Measurements from ENCODE around the gene MLXIP. TPM values are rescaled to one million over a fixed set of nuclear protein-coding genes. Genes with fewer than 3 reads are reported as not detected.

MLXIP gene
- total RNA-seq, 1 donor from 2014 or later, result 1.9 TPM

DNA sequence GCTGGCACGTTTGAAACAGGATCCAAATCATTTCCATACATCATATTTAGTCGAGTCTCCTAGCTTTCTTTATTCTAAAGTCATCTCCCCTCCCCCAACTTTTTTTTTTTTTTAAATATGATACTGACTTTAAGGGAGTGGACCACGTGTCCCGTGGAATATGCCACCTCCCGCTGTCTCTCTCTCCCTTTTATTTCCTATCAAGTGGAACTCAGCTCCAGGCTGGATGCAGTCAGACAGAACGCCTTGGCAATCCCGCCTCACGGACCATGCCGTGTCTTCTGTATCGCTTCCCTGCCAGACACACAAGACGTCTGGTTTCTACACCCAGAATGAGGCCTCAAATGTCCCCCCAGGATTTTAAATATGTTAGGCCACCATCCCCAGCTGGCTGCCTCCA lies 35.6 kb upstream of the MLXIP start:
- Histone ChIP-seq H2AFZ (replicated peaks) (no peak overlapping the region), H4K20me1 (ENCODE audit: low read depth) (no peaks in the 10 kb centered on the region), H3K79me2 (ENCODE audit: low read depth) (no peaks in the 10 kb centered on the region), H3K4me1 (no peaks in the 10 kb centered on the region), H3K27me3 (no peaks in the 10 kb centered on the region), H3K9ac (no peak overlapping the region), H3F3A (ENCODE audit: low read depth) (no peaks in the 10 kb centered on the region), H3K9me3 (ENCODE audit: low read depth) (no peaks in the 10 kb centered on the region), H3K36me3 (peaks cover 3% of the 10 kb centered on the region), H3K4me3 (no peak overlapping the region), H3K4me2 (no peak overlapping the region), H3K27ac (no peak overlapping the region)
- Mint-ChIP-seq H3K4me1 (no peaks in the 10 kb centered on the region), H3K9me3 (no peaks in the 10 kb centered on the region), H3K27me3 (ENCODE audit: insufficient read depth, low read depth) (peaks cover 2% of the 10 kb centered on the region), H3K27ac (no peak overlapping the region), H3K4me3 (no peak overlapping the region), H3K36me3 (peaks cover 24% of the 10 kb centered on the region)
- DNase-seq (ENCODE audit: low spot score), result no peak
- no peak for TF ChIP-seq EZH2 (IDR thresholded peaks at IDR 0.05)
- TF ChIP-seq EZH2phosphoT487 (IDR thresholded peaks at IDR 0.05), result no peak
- TF ChIP-seq, protein P1, sequence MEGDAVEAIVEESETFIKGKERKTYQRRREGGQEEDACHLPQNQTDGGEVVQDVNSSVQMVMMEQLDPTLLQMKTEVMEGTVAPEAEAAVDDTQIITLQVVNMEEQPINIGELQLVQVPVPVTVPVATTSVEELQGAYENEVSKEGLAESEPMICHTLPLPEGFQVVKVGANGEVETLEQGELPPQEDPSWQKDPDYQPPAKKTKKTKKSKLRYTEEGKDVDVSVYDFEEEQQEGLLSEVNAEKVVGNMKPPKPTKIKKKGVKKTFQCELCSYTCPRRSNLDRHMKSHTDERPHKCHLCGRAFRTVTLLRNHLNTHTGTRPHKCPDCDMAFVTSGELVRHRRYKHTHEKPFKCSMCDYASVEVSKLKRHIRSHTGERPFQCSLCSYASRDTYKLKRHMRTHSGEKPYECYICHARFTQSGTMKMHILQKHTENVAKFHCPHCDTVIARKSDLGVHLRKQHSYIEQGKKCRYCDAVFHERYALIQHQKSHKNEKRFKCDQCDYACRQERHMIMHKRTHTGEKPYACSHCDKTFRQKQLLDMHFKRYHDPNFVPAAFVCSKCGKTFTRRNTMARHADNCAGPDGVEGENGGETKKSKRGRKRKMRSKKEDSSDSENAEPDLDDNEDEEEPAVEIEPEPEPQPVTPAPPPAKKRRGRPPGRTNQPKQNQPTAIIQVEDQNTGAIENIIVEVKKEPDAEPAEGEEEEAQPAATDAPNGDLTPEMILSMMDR (IDR thresholded peaks at IDR 0.05), result no peak

DNA sequence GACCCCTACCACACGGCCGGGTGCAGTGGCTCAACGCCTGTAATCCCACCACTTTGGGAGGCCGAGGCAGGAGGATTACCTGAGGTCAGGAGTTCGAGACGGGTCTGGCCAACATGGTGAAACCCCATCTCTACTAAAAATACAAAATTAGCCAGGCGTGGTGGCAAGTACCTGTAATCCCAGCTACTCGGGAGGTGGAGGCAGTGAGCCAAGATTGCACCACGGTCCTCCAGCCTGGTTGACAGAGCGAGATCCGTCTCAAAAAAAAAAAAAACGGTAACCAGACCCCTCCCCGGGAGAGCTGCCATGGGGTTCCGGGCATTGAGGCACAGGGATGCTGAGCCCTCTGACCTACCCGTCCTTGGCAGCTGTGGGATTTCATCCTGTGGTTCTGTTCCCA lies 35.1 kb upstream of the MLXIP start:
- no peaks in the 10 kb centered on the region for H3K27me3 ChIP-seq
- peaks cover 26% of the 10 kb centered on the region for H3K36me3 Mint-ChIP-seq
- no peaks in the 10 kb centered on the region for H3K9me3 ChIP-seq (ENCODE audit: low read depth)
- peaks cover 2% of the 10 kb centered on the region for H3K27me3 Mint-ChIP-seq (ENCODE audit: insufficient read depth, low read depth)
- H3K4me3 ChIP-seq, result no peak overlapping the region
- H4K20me1 ChIP-seq (ENCODE audit: low read depth), result no peaks in the 10 kb centered on the region
- no peak overlapping the region for H3K27ac ChIP-seq
- H3K4me2 ChIP-seq, result no peak overlapping the region
- no peaks in the 10 kb centered on the region for H3K9me3 Mint-ChIP-seq
- H3K4me3 Mint-ChIP-seq, result no peak overlapping the region
- no peak overlapping the region for H2AFZ ChIP-seq (replicated peaks)
- no peaks in the 10 kb centered on the region for H3K4me1 ChIP-seq
- H3K79me2 ChIP-seq (ENCODE audit: low read depth), result no peaks in the 10 kb centered on the region
- no peak overlapping the region for H3K9ac ChIP-seq
- no peak overlapping the region for H3K27ac Mint-ChIP-seq
- H3K36me3 ChIP-seq, result peaks cover 3% of the 10 kb centered on the region
- H3F3A ChIP-seq (ENCODE audit: low read depth), result no peaks in the 10 kb centered on the region
- no peak for DNase-seq (ENCODE audit: low spot score)
- no peaks in the 10 kb centered on the region for H3K4me1 Mint-ChIP-seq
- TF ChIP-seq EZH2 (IDR thresholded peaks at IDR 0.05) (no peak), EZH2phosphoT487 (IDR thresholded peaks at IDR 0.05) (no peak)
- TF ChIP-seq, protein P1 (IDR thresholded peaks at IDR 0.05), result no peak

DNA sequence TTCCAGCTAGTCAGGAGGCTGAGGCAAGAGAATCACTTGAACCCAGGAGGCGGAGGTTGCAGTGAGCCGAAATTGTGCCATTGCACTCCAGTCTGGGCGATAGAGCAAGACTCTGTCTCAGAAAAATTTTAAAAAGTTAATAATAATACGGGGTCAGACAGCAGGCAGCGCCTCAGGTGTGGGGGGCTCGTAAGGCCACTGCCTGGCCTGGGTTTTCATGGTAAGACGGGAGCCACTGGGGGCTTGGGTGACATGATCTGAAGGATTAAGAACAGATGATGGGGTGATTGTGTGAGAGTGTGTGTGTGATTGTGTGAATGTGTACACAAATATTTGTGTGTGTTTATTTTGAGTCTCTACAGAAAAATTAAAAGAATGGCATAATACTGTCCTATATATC lies 33.3 kb upstream of the MLXIP start:
- no peak for DNase-seq (ENCODE audit: low spot score)

More for the DNA sequence above, 33.3 kb upstream of the MLXIP start:
- peaks cover 22% of the 10 kb centered on the region for H3K36me3 Mint-ChIP-seq
- H2AFZ ChIP-seq (replicated peaks), result no peak overlapping the region
- no peaks in the 10 kb centered on the region for H4K20me1 ChIP-seq (ENCODE audit: low read depth)
- H3F3A ChIP-seq (ENCODE audit: low read depth), result no peaks in the 10 kb centered on the region
- peaks cover 2% of the 10 kb centered on the region for H3K27me3 Mint-ChIP-seq (ENCODE audit: insufficient read depth, low read depth)
- no peak overlapping the region for H3K9ac ChIP-seq
- no peaks in the 10 kb centered on the region for H3K4me1 Mint-ChIP-seq
- no peak for TF ChIP-seq EZH2 (IDR thresholded peaks at IDR 0.05)
- TF ChIP-seq, protein P1 (IDR thresholded peaks at IDR 0.05), result no peak
- TF ChIP-seq EZH2phosphoT487 (IDR thresholded peaks at IDR 0.05), result no peak
- peaks cover 3% of the 10 kb centered on the region for H3K36me3 ChIP-seq
- no peaks in the 10 kb centered on the region for H3K4me1 ChIP-seq
- no peaks in the 10 kb centered on the region for H3K9me3 ChIP-seq (ENCODE audit: low read depth)
- H3K79me2 ChIP-seq (ENCODE audit: low read depth), result no peaks in the 10 kb centered on the region
- no peak overlapping the region for H3K27ac ChIP-seq
- H3K27ac Mint-ChIP-seq, result peak overlapping the region; percentile 74
- H3K27me3 ChIP-seq, result no peaks in the 10 kb centered on the region
- H3K4me3 Mint-ChIP-seq, result no peak overlapping the region
- no peaks in the 10 kb centered on the region for H3K9me3 Mint-ChIP-seq
- no peak overlapping the region for H3K4me2 ChIP-seq
- H3K4me3 ChIP-seq, result no peak overlapping the region
